ACC112 (cell line): Measurements from ENCODE around the gene MYBPC1.
"Not testable (repeated sequence)": the region's sequence is repeated elsewhere in the genome, so short reads cannot be mapped to it uniquely, and the experiment has no call there.

ENCODE experiments used
- H2AFZ ChIP-seq: fragments of 200-600 bp; sonication (generic); one replicate; pipeline ENCODE4 v1.6.0; 2017; ENCODE audit warnings: antibody characterized with exemption, low read length; ENCODE audit not compliant: unreplicated experiment
- H3K27ac ChIP-seq: fragments of 200-600 bp; sonication (generic); 2 replicates; pipeline ENCODE4 v1.5.1; 2014; ENCODE audit warnings: low read depth, mild to moderate bottlenecking, antibody characterized with exemption, low read length, moderate library complexity
- H3K27me3 ChIP-seq: fragments of 200-600 bp; sonication (generic); 2 replicates; pipeline ENCODE4 v1.6.1; 2014; ENCODE audit warnings: mild to moderate bottlenecking, antibody characterized with exemption, low read length, moderate library complexity, mixed read lengths; ENCODE audit not compliant: insufficient read depth
- H3K36me3 ChIP-seq: fragments of 200-600 bp; sonication (generic); 2 replicates; pipeline ENCODE4 v1.6.1; 2016; ENCODE audit warnings: mild to moderate bottlenecking, antibody characterized with exemption, low read length, moderate library complexity, mixed read lengths; ENCODE audit not compliant: insufficient read depth
- H3K4me1 ChIP-seq: fragments of 200-600 bp; sonication (generic); one replicate; pipeline ENCODE4 v1.6.1; 2016; ENCODE audit warnings: low read length, mixed read lengths; ENCODE audit not compliant: insufficient read depth, unreplicated experiment, control insufficient read depth
- H3K4me3 ChIP-seq: fragments of 200-600 bp; sonication (generic); 2 replicates; pipeline ENCODE4 v1.5.1; 2014; ENCODE audit warnings: mild to moderate bottlenecking, low read depth, low read length
- H3K79me2 ChIP-seq: fragments of 200-600 bp; sonication (generic); one replicate; pipeline ENCODE4 v1.6.0; 2016; ENCODE audit warnings: low read length; ENCODE audit not compliant: control insufficient read depth, unreplicated experiment, insufficient read depth

The MYBPC1 gene

GRCh38 chr12:101675555-101675954 is 80.8 kb downstream of the MYBPC1 start:
- Histone ChIP-seq H3K79me2 (no peaks in the 10 kb centered on the region), H3K27me3 (peaks cover 24% of the 10 kb centered on the region), H2AFZ (no peak overlapping the region), H3K4me1 (no peaks in the 10 kb centered on the region), H3K4me3 (no peak overlapping the region), H3K36me3 (no peaks in the 10 kb centered on the region), H3K27ac (no peak overlapping the region)

- not testable (repeated sequence) for H3K36me3 ChIP-seq, H2AFZ ChIP-seq, H3K4me1 ChIP-seq, H3K4me3 ChIP-seq, H3K27ac ChIP-seq, H3K79me2 ChIP-seq
- peaks cover 25% of the 10 kb centered on the region for H3K27me3 ChIP-seq
Observed at GRCh38 chr12:101676497-101676896, 81.7 kb downstream of the MYBPC1 start.

GRCh38 chr12:101678081-101678480 is 83.3 kb downstream of the MYBPC1 start:
- Histone ChIP-seq H2AFZ (no peak overlapping the region), H3K36me3 (no peaks in the 10 kb centered on the region), H3K27me3 (peaks cover 29% of the 10 kb centered on the region), H3K4me1 (no peaks in the 10 kb centered on the region), H3K79me2 (no peaks in the 10 kb centered on the region), H3K4me3 (no peak overlapping the region), H3K27ac (no peak overlapping the region)

- Histone ChIP-seq H3K27me3 (peaks cover 45% of the 10 kb centered on the region), H3K27ac (no peak overlapping the region), H3K79me2 (no peaks in the 10 kb centered on the region), H3K36me3 (no peaks in the 10 kb centered on the region), H2AFZ (no peak overlapping the region), H3K4me1 (no peaks in the 10 kb centered on the region), H3K4me3 (no peak overlapping the region)
Observed at GRCh38 chr12:101680240-101680639, 85.5 kb downstream of the MYBPC1 start.

- no peak overlapping the region for H3K27ac ChIP-seq
- H3K79me2 ChIP-seq, result no peaks in the 10 kb centered on the region
- H3K27me3 ChIP-seq, result peaks cover 46% of the 10 kb centered on the region
- H3K4me1 ChIP-seq, result no peaks in the 10 kb centered on the region
- H3K4me3 ChIP-seq, result no peak overlapping the region
- no peak overlapping the region for H2AFZ ChIP-seq
- H3K36me3 ChIP-seq, result no peaks in the 10 kb centered on the region
Observed at GRCh38 chr12:101680647-101681046, 85.9 kb downstream of the MYBPC1 start.

GRCh38 chr12:101681627-101682026 is 86.9 kb downstream of the MYBPC1 start:
- peaks cover 49% of the 10 kb centered on the region for H3K27me3 ChIP-seq
- H2AFZ ChIP-seq, H3K36me3 ChIP-seq, H3K4me1 ChIP-seq, H3K4me3 ChIP-seq, H3K27ac ChIP-seq, H3K79me2 ChIP-seq: not testable (repeated sequence)

GRCh38 chr12:101685092-101685491 is 90.3 kb downstream of the MYBPC1 start:
- no peak overlapping the region for H3K27ac ChIP-seq
- no peaks in the 10 kb centered on the region for H3K4me1 ChIP-seq
- H3K79me2 ChIP-seq, result no peaks in the 10 kb centered on the region
- H3K4me3 ChIP-seq, result no peak overlapping the region
- H3K27me3 ChIP-seq, result peaks cover 32% of the 10 kb centered on the region
- no peak overlapping the region for H2AFZ ChIP-seq
- H3K36me3 ChIP-seq, result no peaks in the 10 kb centered on the region

- Histone ChIP-seq H3K27ac (no peak overlapping the region), H3K27me3 (peaks cover 27% of the 10 kb centered on the region), H2AFZ (no peak overlapping the region), H3K4me1 (no peaks in the 10 kb centered on the region), H3K36me3 (no peaks in the 10 kb centered on the region), H3K79me2 (no peaks in the 10 kb centered on the region), H3K4me3 (no peak overlapping the region)
Observed at GRCh38 chr12:101686176-101686575, 91.4 kb downstream of the MYBPC1 start.

- no peaks in the 10 kb centered on the region for H3K36me3 ChIP-seq
- H2AFZ ChIP-seq, result no peak overlapping the region
- no peaks in the 10 kb centered on the region for H3K79me2 ChIP-seq
- H3K4me1 ChIP-seq, result no peaks in the 10 kb centered on the region
- H3K27me3 ChIP-seq, result 0 out of 2 replicates have a peak, but pooled peaks cover 4% of the 10 kb centered on the region
- no peak overlapping the region for H3K27ac ChIP-seq
- H3K4me3 ChIP-seq, result no peak overlapping the region
Observed at GRCh38 chr12:101690544-101691098, 95.8 kb downstream of the MYBPC1 start.

- Histone ChIP-seq H3K27me3 (no peaks in the 10 kb centered on the region), H3K36me3 (no peaks in the 10 kb centered on the region)
Observed at GRCh38 chr12:101691503-101692096, 96.8 kb downstream of the MYBPC1 start.

GRCh38 chr12:101694297-101694848 is 99.6 kb downstream of the MYBPC1 start:
- no peak overlapping the region for H3K4me3 ChIP-seq
- H3K27ac ChIP-seq, result no peak overlapping the region
- H3K79me2 ChIP-seq, result peaks cover 12% of the 10 kb centered on the region
- H3K36me3 ChIP-seq, result no peaks in the 10 kb centered on the region
- H3K27me3 ChIP-seq, result no peaks in the 10 kb centered on the region
- no peak overlapping the region for H2AFZ ChIP-seq
- H3K4me1 ChIP-seq, result peaks cover 4% of the 10 kb centered on the region

More at GRCh38 chr12:101691503-101692096, 96.8 kb downstream of the MYBPC1 start:
- no peaks in the 10 kb centered on the region for H3K4me1 ChIP-seq
- H3K79me2 ChIP-seq, result no peaks in the 10 kb centered on the region
- H2AFZ ChIP-seq, result no peak overlapping the region
- no peak overlapping the region for H3K27ac ChIP-seq
- no peak overlapping the region for H3K4me3 ChIP-seq
